NCI-H1930 (cell line): ENCODE measurements around the gene SEZ6.

Experiments used
- DNase-seq, 2 experiments: peaks; one replicate each; lab custom pipeline; 2025; lab: John Stamatoyannopoulos, UW

Gene SEZ6

GRCh38 chr17:28953444-28954118, 52.3 kb downstream of the SEZ6 start:
- peak in 1 of 2 experiments; percentile 48 for DNase-seq

DNA sequence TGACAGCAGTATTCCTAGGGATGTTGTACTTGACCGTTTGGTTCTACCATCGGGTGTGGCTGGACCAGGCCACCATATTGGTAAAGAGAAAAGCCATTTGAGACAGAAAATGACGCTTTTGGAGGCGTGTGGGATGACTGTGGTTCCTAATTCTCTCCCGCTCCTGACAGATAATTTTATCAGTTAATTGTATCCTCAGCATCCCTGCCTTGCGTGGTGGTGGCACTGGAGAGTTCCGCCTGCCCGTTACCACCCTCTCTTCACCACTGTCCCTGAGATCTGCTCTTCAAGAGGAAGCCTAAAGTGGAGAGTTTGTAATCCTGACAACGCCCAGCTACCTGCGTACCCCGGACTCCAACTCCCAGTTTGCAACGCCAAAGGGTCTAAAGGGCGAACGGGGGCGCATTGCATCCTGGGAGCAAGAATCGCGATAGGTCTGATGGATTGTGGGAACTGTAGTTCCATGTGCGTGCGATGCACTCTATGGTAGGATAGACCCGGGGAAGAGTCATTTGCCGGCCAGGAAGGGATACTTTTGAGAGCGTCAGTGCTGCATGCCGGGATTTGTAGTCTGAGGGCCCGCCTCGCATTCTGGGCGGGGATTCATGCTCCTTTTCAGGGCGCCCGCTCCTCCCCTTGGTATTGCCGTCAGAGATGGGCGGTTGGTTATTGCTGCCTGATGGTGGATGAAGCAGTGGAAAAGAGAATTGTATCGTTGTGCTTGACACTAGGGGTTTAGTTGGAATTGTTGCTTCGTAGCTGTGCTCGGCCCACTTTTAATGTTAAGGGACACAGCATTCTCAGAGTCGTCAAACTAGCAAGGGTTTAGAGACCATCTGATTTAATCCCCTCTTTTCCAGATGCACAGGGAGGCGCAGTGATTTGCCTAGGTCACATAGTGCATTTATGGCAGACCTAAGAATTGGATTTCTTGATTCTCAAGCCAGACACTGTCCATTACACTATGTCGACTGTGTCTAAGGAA, 53.5 kb downstream of the SEZ6 start:
- DNase-seq, result peak; percentile 99

DNA sequence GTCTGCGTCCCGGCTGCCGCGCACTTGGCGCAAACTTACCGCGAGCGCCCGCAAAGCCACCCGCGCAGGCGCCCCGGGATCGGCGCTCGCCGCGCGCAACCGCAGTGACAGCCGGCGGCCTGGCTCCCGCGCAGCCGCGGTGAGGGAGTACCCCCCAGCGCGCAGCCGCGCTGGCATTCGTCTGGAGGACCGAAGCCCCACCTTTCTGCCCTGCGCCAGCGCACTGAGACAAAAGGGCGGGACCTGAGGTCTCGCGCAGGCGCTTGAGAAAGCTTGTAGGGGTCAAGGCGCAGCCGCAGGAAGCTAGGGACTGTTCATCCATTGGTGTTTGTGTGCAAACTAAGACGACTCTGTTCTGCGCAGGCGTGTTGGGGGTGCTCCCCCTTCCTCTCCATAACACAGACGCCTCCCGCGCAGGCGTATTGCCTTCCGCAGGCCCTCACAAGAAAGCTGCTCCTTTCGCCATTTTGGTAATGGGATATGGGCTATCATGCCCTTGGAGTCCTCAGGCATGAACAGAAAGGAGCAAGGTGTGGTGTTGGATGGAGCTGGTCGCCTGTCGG, 54.3 kb downstream of the SEZ6 start, which contains the start of gene PHF12:
PHF12 (minus strand) TSS at position 91 of the 563 bp plus-strand sequence. CDS start 558 bp downstream, outside the sequence.
- DNase-seq, result peak; percentile 100

- no peak for DNase-seq
These were observed 54.9 kb downstream of the SEZ6 start for GRCh38 chr17:28950752-28951427.

DNA sequence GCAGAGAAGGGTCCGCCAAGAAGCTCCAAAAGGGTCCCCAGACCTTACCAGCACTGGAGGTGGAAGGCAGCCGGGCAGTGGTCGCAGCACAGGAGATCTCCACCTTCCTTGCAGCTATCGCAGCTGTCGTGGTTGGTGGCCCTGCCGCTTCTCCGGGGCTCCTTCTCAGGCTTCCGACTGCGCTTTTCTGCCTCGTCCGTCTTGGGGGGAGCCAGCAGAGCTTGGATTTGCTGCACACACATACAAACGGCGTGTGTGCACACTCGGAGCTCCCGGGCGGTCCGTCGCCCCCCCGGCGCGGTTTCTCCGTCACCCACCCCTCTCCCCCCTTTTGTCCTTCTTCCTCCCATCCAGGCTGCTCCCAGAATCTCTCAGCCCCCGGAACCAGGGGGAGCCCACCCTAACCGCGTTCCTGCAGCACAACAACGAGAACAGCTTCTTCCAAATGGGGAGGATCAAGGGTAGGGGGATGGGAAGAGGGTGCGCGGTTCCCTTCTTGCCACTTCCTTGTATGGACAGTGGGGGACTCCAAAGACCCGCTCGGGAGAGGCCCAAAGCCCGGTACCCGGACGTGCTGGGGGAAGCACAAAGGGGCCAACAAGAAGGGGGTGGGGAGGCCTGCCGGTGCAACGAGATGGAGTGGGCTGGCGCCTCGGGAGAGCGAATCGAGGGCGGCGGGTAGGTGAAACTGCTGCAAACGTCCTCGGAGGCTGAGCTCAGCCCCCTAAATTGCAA, 55.6 kb downstream of the SEZ6 start:
- no peak for DNase-seq

- DNase-seq, result no peak
These were observed 56.4 kb downstream of the SEZ6 start for GRCh38 chr17:28949185-28950016.

DNA sequence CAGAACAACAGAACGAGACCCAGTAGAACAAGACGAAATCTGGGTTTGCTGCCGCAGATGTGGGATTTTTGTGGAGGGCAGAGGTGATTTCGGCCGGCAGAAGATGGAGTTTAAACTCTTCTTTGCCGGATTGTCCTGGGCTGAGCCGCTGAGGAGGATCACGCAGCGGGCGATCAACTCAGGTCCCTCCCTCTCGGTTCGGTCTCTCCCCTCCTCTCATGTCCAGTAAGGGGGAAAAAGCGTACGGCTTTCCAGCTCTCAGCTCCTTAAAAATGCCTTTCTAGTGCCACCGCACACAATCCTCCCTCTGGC, 57.0 kb downstream of the SEZ6 start:
- no peak for DNase-seq

DNA sequence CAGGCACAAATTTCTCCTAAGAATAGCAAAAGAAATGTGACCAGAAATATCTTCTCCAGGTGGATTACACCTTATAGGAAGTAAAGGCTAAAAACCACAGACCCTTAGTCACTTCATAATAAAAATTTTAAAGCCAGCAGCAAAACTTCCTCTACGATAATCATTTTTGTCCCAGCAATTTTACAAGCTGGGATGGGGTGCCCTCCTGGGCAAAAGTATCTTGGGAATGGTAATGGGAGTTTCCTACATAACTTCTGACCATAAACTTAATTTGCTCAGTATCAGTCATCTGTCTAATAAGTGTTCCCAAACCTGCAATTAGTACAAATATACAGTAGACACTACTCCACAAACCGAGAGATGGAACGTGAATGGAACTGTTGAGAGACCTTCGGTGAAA, 57.5 kb downstream of the SEZ6 start:
- no peak for DNase-seq

GRCh38 chr17:28947639-28948038, 58.2 kb downstream of the SEZ6 start:
- no peak for DNase-seq

DNA sequence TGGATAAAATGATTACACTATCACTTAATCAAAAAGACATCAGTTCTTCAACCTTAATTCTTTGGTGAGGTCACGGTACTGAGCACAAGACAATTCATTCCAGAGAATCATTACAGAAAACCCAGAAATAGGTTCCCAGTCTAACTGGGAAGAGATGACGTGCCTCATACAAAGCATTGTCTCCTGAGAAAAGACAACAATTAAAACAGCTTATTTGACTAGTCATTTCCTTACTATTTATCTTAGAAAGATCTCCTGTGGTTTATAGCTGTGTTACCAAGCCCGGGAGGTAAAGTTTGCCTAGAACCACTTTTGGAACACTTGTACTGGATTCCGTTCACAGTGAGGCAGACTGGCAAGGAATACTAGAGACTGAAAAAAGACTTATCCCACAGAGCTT, 59.6 kb downstream of the SEZ6 start:
- DNase-seq, result no peak

DNA sequence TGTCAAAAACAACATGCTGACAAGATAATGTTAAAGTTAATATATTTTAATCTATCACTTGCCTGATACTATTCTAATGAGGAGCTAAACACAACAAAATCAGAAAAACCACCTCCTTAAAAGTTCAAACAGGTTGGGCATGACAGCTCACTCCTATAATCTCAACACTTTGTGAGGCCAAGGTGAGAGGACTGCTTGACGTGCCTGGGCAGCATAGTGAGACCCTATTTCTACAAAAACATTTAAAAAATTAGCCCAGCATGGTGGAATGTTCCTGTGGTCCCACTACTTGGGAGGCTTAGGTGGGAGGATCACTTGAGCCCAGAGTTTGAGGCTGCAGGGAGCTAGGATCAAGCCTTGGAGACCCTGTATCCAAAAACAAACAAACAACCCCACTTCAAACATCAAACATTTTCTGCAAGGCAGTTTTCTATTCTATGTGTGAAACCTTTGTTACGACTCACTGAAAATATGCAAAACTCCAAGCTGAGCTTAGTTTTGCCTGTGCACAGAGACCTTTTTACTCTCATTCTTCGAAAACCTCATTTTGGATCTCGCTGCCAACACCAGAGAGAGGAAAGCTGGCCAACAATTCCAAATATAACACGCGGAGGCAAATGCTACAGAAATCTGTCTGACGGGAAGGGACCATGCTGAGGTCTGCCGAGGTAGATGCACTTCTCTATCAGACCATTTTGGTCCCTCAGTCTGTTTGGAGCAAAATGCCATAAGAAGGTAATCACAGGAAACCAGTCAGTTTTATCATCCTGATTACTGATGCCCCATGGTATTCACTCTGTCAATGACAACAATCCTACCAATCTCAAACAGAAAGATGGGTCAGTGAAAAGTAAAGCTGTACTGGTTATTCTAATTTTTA, 60.7 kb downstream of the SEZ6 start:
- no peak for DNase-seq

DNA sequence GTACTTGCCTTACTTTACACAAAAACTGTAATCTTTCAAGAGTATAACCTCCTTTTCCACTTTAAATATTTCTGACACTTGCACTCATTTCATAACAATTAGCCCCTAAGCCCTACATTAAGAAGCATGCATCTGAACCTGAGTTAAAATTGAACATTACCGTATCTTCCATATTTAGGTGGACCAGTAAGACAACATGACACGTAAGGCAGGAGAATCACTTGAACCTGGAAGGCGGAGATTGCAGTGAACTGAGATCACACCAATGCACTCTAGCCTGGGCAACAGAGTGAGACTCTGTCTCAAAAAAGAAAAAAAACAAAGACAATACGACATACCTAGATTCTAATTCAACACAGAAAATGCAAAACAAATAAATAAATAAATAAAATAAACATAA, 61.5 kb downstream of the SEZ6 start:
- no peak for DNase-seq

DNA sequence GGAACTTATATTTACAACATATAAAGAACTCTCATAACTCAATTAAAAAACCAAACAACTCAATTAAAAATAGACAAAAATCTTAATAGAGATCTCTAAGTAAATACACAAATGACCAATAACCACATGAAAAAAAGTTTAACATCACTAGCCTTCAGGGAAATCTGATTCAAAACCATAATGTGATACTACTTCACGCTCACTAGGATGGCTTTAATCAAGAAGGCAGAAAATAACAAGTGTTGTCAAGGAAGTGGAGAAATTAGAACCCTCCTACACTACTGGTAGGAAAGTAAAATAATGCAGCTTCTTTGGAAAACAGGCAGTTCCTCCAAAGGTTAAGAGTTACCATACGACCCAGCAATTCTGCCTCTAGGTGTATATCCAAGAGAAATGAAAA, 62.9 kb downstream of the SEZ6 start:
- no peak for DNase-seq

DNA sequence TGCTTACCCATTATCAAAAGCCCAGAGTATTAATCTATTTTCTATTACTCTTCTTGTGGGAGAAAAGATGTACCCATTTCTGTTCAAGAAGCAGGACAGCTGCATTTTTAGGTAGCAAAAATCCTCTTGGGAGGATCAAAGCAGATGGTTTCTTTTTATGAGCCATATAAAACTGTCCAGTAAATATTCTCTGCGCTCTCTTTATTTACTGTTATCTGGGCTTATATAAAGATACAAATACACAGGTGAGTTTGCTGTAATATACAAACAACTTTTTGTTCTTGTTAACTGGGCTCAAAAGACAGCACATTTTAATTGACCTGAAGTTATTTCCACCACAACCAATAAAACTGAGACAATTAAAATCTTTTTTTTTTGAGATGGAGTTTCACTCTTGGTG, 64.6 kb downstream of the SEZ6 start:
- no peak for DNase-seq

DNA sequence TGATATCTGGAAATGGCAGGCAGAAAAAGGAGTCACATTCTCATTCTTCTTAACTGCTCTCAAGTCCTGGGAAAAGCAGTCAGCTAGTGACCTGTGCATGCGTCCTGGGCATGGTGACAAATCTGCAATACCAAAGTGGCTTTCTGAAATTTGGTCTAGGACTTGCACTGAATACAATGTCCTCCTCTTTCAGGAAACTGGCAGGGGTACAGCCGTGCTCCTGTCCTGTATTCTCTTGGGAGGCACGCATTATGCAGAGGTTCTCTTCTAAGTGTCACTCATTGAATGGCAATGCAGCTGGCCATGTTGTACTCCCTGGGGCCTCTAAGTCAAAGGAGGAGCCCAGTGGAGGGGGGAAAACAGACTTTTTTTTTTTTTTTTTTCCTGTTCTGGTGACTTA, 65.2 kb downstream of the SEZ6 start:
- DNase-seq, result no peak

DNA sequence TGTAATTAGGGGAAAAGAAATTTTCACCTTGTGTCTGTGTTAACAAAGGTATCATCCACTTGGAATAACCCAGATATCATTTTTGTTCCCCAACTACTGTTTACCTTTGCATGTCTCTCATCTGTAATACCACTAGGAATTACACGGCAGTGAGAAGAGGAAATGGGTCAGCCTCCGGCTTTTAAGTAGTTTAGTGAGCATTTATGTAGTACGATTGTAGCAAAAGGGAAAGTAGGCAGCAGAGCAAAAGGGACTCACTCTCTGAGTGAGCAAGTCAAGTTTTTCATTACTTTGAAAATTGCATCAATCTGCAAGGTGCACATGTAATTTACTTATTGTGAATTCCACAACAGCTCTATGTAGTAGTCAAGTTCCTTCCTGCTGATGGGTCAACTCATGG, 65.7 kb downstream of the SEZ6 start:
- no peak for DNase-seq

GRCh38 chr17:28938552-28938951, 67.3 kb downstream of the SEZ6 start:
- no peak for DNase-seq

DNA sequence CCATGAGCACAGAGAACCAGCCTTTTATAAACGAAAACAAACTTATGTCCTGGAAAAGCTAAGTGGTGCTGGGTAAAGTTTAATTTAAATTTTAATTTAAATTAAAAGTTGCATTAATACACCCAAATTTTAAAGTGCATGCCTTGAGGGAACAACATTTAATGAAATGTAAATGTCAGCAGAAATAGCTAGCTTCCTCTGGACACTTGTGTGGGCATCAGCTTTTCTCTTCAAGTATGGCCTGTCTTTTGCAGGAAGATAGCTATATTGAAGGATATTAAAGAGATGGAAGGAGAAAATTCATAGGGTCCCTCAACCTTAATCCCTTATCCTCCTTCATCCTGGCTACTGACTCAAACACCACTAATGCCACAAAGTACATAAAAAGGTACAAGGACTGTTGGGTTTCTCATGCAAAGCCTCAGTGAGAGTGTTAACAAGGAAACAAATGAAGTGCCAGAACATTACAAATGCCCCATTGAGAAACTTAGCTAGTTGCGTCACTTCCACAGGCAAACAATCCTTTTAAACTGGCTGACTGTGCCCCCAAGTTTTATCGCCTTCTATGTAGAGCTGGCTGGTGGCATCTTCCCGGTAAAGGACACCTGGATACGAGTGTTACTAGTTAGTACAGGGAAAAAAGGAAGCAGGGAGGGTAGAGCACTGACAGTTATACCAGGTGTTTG, 68.6 kb downstream of the SEZ6 start:
- no peak for DNase-seq
